Ovary (tissue), 9 donors: Measurements from ENCODE around the gene PEX14. TPM values are rescaled to one million over a fixed set of nuclear protein-coding genes. Genes with fewer than 3 reads are reported as not detected.
A peak's percentile ranks its signal among the peaks of the same experiment; 100 is the strongest.

ENCODE experiments used
- DNase-seq, 5 donors: peaks; one replicate each; pipeline ENCODE4 v3.0.0-alpha.2; 2019 to 2020
- H3K27ac ChIP-seq, 2 donors: fragments of 200-600 bp; one replicate each; pipeline versions ENCODE4 v1.5.1 to v1.8.0; 2019 to 2022
- H3K27me3 ChIP-seq: fragments of 200-600 bp; one replicate; pipeline ENCODE4 v1.8.0; 2022
- H3K36me3 ChIP-seq: fragments of 200-600 bp; sonication (generic); one replicate; pipeline ENCODE4 v1.5.1; 2019
- H3K4me1 ChIP-seq: one replicate; pipeline ENCODE4 v1.8.1; 2013; ENCODE audit warnings: mild to moderate bottlenecking, moderate library complexity; ENCODE audit not compliant: insufficient read depth
- H3K4me3 ChIP-seq: fragments of 200-600 bp; sonication (generic); one replicate; pipeline ENCODE4 v1.5.1; 2017
- H3K9me3 ChIP-seq, 2 donors: fragments of 200-600 bp in 1 of 2; sonication (generic) in 1 of 2; one replicate each; pipeline versions ENCODE4 v1.5.1 to v1.8.1; 2013 to 2019; ENCODE audit warnings: mild to moderate bottlenecking in 1 of 2, moderate library complexity in 1 of 2
- CTCF ChIP-seq, 3 donors: fragments of 450-650 bp in 2 of 3; fragments of 200-600 bp in 1 of 3; IDR thresholded peaks; one replicate each; pipeline versions ENCODE4 v1.5.1 to v1.8.0; 2016 to 2022; ENCODE audit warnings: antibody characterized with exemption in 3 of 3, mild to moderate bottlenecking in 1 of 3
- EP300 ChIP-seq: sonication (generic); formaldehyde crosslinking; IDR thresholded peaks from one replicate; pipeline ENCODE4 v1.6.1; 2017; ENCODE audit warnings: antibody characterized with exemption
- POLR2A ChIP-seq: fragments of 450-650 bp; IDR thresholded peaks from one replicate; pipeline ENCODE4 v1.6.1; 2017; ENCODE audit warnings: antibody characterized with exemption, mild to moderate bottlenecking, moderate library complexity
- WGBS, 3 donors: extraction: QIAGEN DNeasy Blood & Tissue Kit in 1 of 3; methylation state at CpG; one replicate each; pipeline versions ENCODE4 v1.1.5 to v1.1.7; 2013 to 2017; 5-methylcytosine and 5-hydroxymethylcytosine counted together
- intact Hi-C, 4 donors: fragments of 100-400 bp; cut with DNase I; formaldehyde crosslinking; loops; one replicate each; pipeline versions ENCODE4 v1.11.0 to v1.15.1; 2022 to 2023
- polyA plus RNA-seq, 2 donors: library from polyadenylated mRNA; stranded (reverse); fragments of 200-250 nt in 1 of 2; fragments of 350-450 nt in 1 of 2; fragmentation: Illumina TruSeq in 1 of 2; extraction: RNeasy Lipid Tissue Mini Kit (QIAGEN cat#74804) in 1 of 2; gene quantifications; one replicate each; pipeline ENCODE4 v1.2.3, GENCODE V29; 2013 to 2014
- total RNA-seq, 7 donors: library from RNA; depleted of rRNA in 2 of 7; stranded (reverse); fragments of >200 nt in 2 of 7; fragmentation: NEBNext Ultra II Directional in 3 of 7; extraction: Animal tissue kit (Norgen Biotek cat#: 25700) in 3 of 7; gene quantifications; one replicate each; pipeline versions ENCODE4 v1.1.0 to v1.2.4, GENCODE V29; 2016 to 2023
- donor health status: DM: no; HTN: no; CAD: no; lungs with moderate emphysema.
- donor health status: DM: no; HTN: no; CAD: no.
- donor health status: Bipolar disorder and iron deficiency.
- donor health status: DM: yes; HTN: yes; CAD: no.
- donor health status: DM: no; HTN: no; CAD: no.
- donor health status: DM: yes; HTN: yes; CAD: no.

PEX14 gene
- total and polyA plus RNA-seq, 9 donors = 3.3 to 22.9 (median 16.7) TPM

GRCh38 chr1:10475510-10475909 is 760 bp downstream of the PEX14 start:
- Histone ChIP-seq H3K27me3 (no peaks in the 10 kb centered on the region), H3K4me3 (peak overlapping the region; percentile 90), H3K4me1 (peaks cover 7% of the 10 kb centered on the region), H3K9me3 (no peaks in the 10 kb centered on the region), H3K27ac (peak overlapping the region in 1 of 2 donors; percentile 70), H3K36me3 (no peaks in the 10 kb centered on the region)
- TF ChIP-seq CTCF (IDR thresholded peaks at IDR 0.05) = no peak
- TF ChIP-seq EP300 = no peak
- TF ChIP-seq POLR2A = no peak
- intact Hi-C loops = no loop called here
- no peak for DNase-seq
- WGBS, 3 donors = 1 to 2% (median 2%) methylated on average over 13 of the region's 13 CpGs

GRCh38 chr1:10479296-10479695 is 4.5 kb downstream of the PEX14 start:
- Histone ChIP-seq H3K4me1 (peaks cover 5% of the 10 kb centered on the region), H3K27me3 (no peaks in the 10 kb centered on the region), H3K27ac (no peak overlapping the region), H3K9me3 (no peaks in the 10 kb centered on the region), H3K4me3 (no peak overlapping the region), H3K36me3 (no peaks in the 10 kb centered on the region)
- DNase-seq = no peak
- no peak for TF ChIP-seq EP300
- TF ChIP-seq CTCF (IDR thresholded peaks at IDR 0.05) = no peak
- TF ChIP-seq POLR2A = no peak
- intact Hi-C loops = no loop called here
- 72 to 78% (median 77%) methylated on average over 8 of the region's 8 CpGs for WGBS, 3 donors

- Histone ChIP-seq H3K9me3 (no peaks in the 10 kb centered on the region), H3K4me1 (peaks cover 2% of the 10 kb centered on the region), H3K27me3 (no peaks in the 10 kb centered on the region), H3K4me3 (no peak overlapping the region), H3K27ac (no peak overlapping the region), H3K36me3 (no peaks in the 10 kb centered on the region)
- no peak for TF ChIP-seq POLR2A
- no peak for TF ChIP-seq CTCF (IDR thresholded peaks at IDR 0.05)
- TF ChIP-seq EP300 = no peak
- intact Hi-C loops = no loop called here
- 80 to 91% (median 84%) methylated on average over 2 of the region's 2 CpGs for WGBS, 3 donors
- no peak for DNase-seq
Observed at GRCh38 chr1:10480614-10481013, 5.9 kb downstream of the PEX14 start.

- Histone ChIP-seq H3K9me3 (no peaks in the 10 kb centered on the region), H3K4me3 (no peak overlapping the region), H3K36me3 (no peaks in the 10 kb centered on the region), H3K27me3 (no peaks in the 10 kb centered on the region), H3K4me1 (no peaks in the 10 kb centered on the region), H3K27ac (no peak overlapping the region)
- intact Hi-C loops = no loop called here
- TF ChIP-seq CTCF (IDR thresholded peaks at IDR 0.05) = no peak
- no peak for TF ChIP-seq EP300
- no peak for TF ChIP-seq POLR2A
- WGBS, 3 donors = 91 to 93% (median 93%) methylated on average over 6 of the region's 6 CpGs
- no peak for DNase-seq
Observed at GRCh38 chr1:10484521-10484920, 9.8 kb downstream of the PEX14 start.
